Left cardiac atrium (tissue), 4 donors: ENCODE measurements around the gene CRKL. TPM values are rescaled to one million over a fixed set of nuclear protein-coding genes. Genes with fewer than 3 reads are reported as not detected.

Source experiments
- ATAC-seq, 2 donors: fragments of 200-7000 bp; cut with Tn5 transposase; one replicate each; pipeline ENCODE4 v1.9.1; 2020; ENCODE audit warnings: mild to moderate bottlenecking in 2 of 2, moderate library complexity in 2 of 2
- DNase-seq: peaks from one replicate; pipeline ENCODE4 v3.0.0-alpha.2; 2020
- intact Hi-C, 2 donors: fragments of 100-400 bp; cut with DNase I; formaldehyde crosslinking; loops; one replicate each; pipeline versions ENCODE4 v1.14.1 to v1.15.1; 2022 to 2023
- total RNA-seq, 2 donors: library from RNA; stranded (reverse); fragmentation: NEBNext Ultra II Directional; extraction: Animal tissue kit (Norgen Biotek cat#: 25700); gene quantifications; one replicate each; pipeline ENCODE4 v1.2.1, GENCODE V29; 2021
- donor health status: DM: no; HTN: yes; CAD: no.
- donor health status: DM: no; HTN: yes; CAD: no; lungs with severe emphysema.
- donor health status: DM: yes; HTN: yes; CAD: no.
- donor health status: Dilated cardiomyopathy.

The CRKL gene
- total RNA-seq, 2 donors from 2014 or later, result 48.7 to 50.2 TPM

- intact Hi-C loops, result no loop called here
- ATAC-seq (no peak), DNase-seq (no peak)
These were observed 57.2 kb downstream of the CRKL start for GRCh38 chr22:20974336-20974955.

- no peak for DNase-seq
- no peak for ATAC-seq
- intact Hi-C loops, result no loop called here
These were observed 58.5 kb downstream of the CRKL start for GRCh38 chr22:20975541-20976290.

GRCh38 chr22:20976291-20976877 is 59.2 kb downstream of the CRKL start:
- intact Hi-C loops, result no loop called here
- DNase-seq, result no peak
- no peak for ATAC-seq

- intact Hi-C loops, result no loop called here
- no peak for DNase-seq
- ATAC-seq, result no peak
These were observed 59.8 kb downstream of the CRKL start for GRCh38 chr22:20977019-20977418.

- ATAC-seq (no peak), DNase-seq (no peak)
- intact Hi-C loops, result no loop called here
These were observed 60.4 kb downstream of the CRKL start for GRCh38 chr22:20977516-20978170.

- ATAC-seq (no peak), DNase-seq (no peak)
- intact Hi-C loops, result no loop called here
These were observed 61.2 kb downstream of the CRKL start for GRCh38 chr22:20978419-20978818.

GRCh38 chr22:20979243-20979809 is 62.1 kb downstream of the CRKL start:
- ATAC-seq, result peak; percentile 56 to 63
- intact Hi-C loops, result no loop called here
- peak; percentile 83 for DNase-seq

- DNase-seq (no peak), ATAC-seq (no peak)
These were observed 62.8 kb downstream of the CRKL start for GRCh38 chr22:20979940-20980453.

GRCh38 chr22:20980523-20980922 is 63.3 kb downstream of the CRKL start:
- intact Hi-C loops, result no loop called here
- no peak for ATAC-seq
- DNase-seq, result no peak

More at GRCh38 chr22:20979940-20980453, 62.8 kb downstream of the CRKL start:
- intact Hi-C loops, result no loop called here

- no peak for ATAC-seq
- no peak for DNase-seq
- intact Hi-C loops, result no loop called here
These were observed 63.9 kb downstream of the CRKL start for GRCh38 chr22:20980938-20981722.

GRCh38 chr22:20981787-20982562 is 64.8 kb downstream of the CRKL start, which contains the start of gene LZTR1:
LZTR1 (plus strand) TSS chr22:20982297; CDS start chr22:20982372, 75 bp downstream.
- intact Hi-C loops, result no loop called here
- DNase-seq (peak; percentile 88), ATAC-seq (peak; percentile 93 to 94)

GRCh38 chr22:20982563-20982882 is 65.3 kb downstream of the CRKL start:
- intact Hi-C loops, result no loop called here
- ATAC-seq (peak; percentile 8 to 24), DNase-seq (no peak)

- DNase-seq, result no peak
- intact Hi-C loops, result no loop called here
- ATAC-seq, result no peak
These were observed 66.0 kb downstream of the CRKL start for GRCh38 chr22:20983081-20983771.

- intact Hi-C loops, result no loop called here
- DNase-seq, result no peak
- ATAC-seq, result no peak
These were observed 68.5 kb downstream of the CRKL start for GRCh38 chr22:20985720-20986119.

GRCh38 chr22:20986365-20986764 is 69.2 kb downstream of the CRKL start:
- DNase-seq (no peak), ATAC-seq (no peak)
- intact Hi-C loops, result no loop called here

GRCh38 chr22:20987375-20987774 is 70.2 kb downstream of the CRKL start:
- no peak for ATAC-seq
- no peak for DNase-seq
- intact Hi-C loops, result no loop called here

GRCh38 chr22:20988573-20989322 is 71.5 kb downstream of the CRKL start:
- ATAC-seq (no peak), DNase-seq (no peak)
- intact Hi-C loops, result no loop called here
